Smooth muscle cell (in vitro differentiated cells): ENCODE measurements around the gene LYPLA2. TPM values are rescaled to one million over a fixed set of nuclear protein-coding genes. Genes with fewer than 3 reads are reported as not detected.

ENCODE experiments used
- DNase-seq: peaks from one replicate; lab custom pipeline; 2025; ENCODE audit not compliant: unreplicated experiment; lab: John Stamatoyannopoulos, UW
- H2AFZ ChIP-seq: fragments of 200-600 bp; sonication (generic); 2 replicates; pipeline ENCODE4 v1.6.0; 2016; ENCODE audit warnings: antibody characterized with exemption, low read depth, mild to moderate bottlenecking
- H3F3A ChIP-seq: fragments of 200-600 bp; sonication (generic); 2 replicates; pipeline ENCODE4 v1.6.0; 2017; ENCODE audit warnings: antibody characterized with exemption, low read depth
- H3K27ac ChIP-seq: fragments of 200-600 bp; sonication (generic); 2 replicates; pipeline ENCODE4 v1.5.1; 2016; ENCODE audit warnings: low read depth, mild to moderate bottlenecking
- H3K27me3 ChIP-seq: fragments of 200-600 bp; sonication (generic); 2 replicates; pipeline ENCODE4 v1.6.1; 2016; ENCODE audit warnings: low read depth, mild to moderate bottlenecking
- H3K36me3 ChIP-seq: fragments of 200-600 bp; sonication (generic); 2 replicates; pipeline ENCODE4 v1.5.1; 2016; ENCODE audit warnings: low read depth
- H3K4me1 ChIP-seq: fragments of 200-600 bp; sonication (generic); 2 replicates; pipeline ENCODE4 v1.5.1; 2016; ENCODE audit warnings: low read depth
- H3K4me2 ChIP-seq: fragments of 200-600 bp; sonication (generic); 2 replicates; pipeline ENCODE4 v1.6.0; 2016; ENCODE audit warnings: mild to moderate bottlenecking
- H3K4me3 ChIP-seq: fragments of 200-600 bp; sonication (generic); 2 replicates; pipeline ENCODE4 v1.5.1; 2016; ENCODE audit warnings: mild to moderate bottlenecking
- H3K79me2 ChIP-seq: fragments of 200-600 bp; sonication (generic); 2 replicates; pipeline ENCODE4 v1.6.0; 2016; ENCODE audit warnings: low read depth, mild to moderate bottlenecking
- H3K9ac ChIP-seq: fragments of 200-600 bp; sonication (generic); 2 replicates; pipeline ENCODE4 v1.6.0; 2016; ENCODE audit warnings: low read depth
- H3K9me3 ChIP-seq: fragments of 200-600 bp; sonication (generic); replicated peaks from 2 replicates; pipeline ENCODE4 v1.5.1; 2016; ENCODE audit warnings: low read depth
- H4K20me1 ChIP-seq: fragments of 200-600 bp; sonication (generic); 2 replicates; pipeline ENCODE4 v1.6.0; 2016; ENCODE audit warnings: low read depth
- CTCF ChIP-seq: fragments of 200-600 bp; sonication (generic); IDR thresholded peaks from 2 replicates; pipeline ENCODE4 v1.5.1; 2017; ENCODE audit warnings: borderline replicate concordance, mild to moderate bottlenecking, antibody characterized with exemption; ENCODE audit not compliant: insufficient read depth, poor library complexity, severe bottlenecking
- WGBS: methylation state at CpG from one replicate; pipeline ENCODE4 v1.1.7; 2016; ENCODE audit warnings: low lambda C conversion rate; 5-methylcytosine and 5-hydroxymethylcytosine counted together
- polyA plus RNA-seq: library from polyadenylated mRNA; unstranded; fragments of >200 nt; fragmentation: Nextera tagmentation; extraction: Ambion mirVana; gene quantifications from 2 replicates; pipeline ENCODE4 v1.2.1, GENCODE V29; 2016
- total RNA-seq: library from RNA; depleted of rRNA; stranded (reverse); fragments of >200 nt; gene quantifications from 2 replicates; pipeline ENCODE4 v1.2.3, GENCODE V29; 2014

The LYPLA2 gene
- total and polyA plus RNA-seq, 2 experiments from 2014 or later: 74.9 to 94.3 TPM

- Histone ChIP-seq H2AFZ (no peak overlapping the region), H3K27me3 (no peaks in the 10 kb centered on the region), H3K9me3 (no peaks in the 10 kb centered on the region), H3K4me1 (no peaks in the 10 kb centered on the region), H3K9ac (no peak overlapping the region), H3K4me2 (peak overlapping the region; percentile 9), H3F3A (no peaks in the 10 kb centered on the region), H3K4me3 (no peak overlapping the region), H4K20me1 (peaks cover 9% of the 10 kb centered on the region), H3K27ac (no peak overlapping the region), H3K79me2 (peaks cover 7% of the 10 kb centered on the region), H3K36me3 (no peaks in the 10 kb centered on the region)
- 21% methylated on average over 14 of the region's 14 CpGs for WGBS
- peak; percentile 43 for DNase-seq
- TF ChIP-seq CTCF: peak; percentile 94
These were observed 18.7 kb upstream of the LYPLA2 start for GRCh38 chr1:23772049-23772853.

- no peaks in the 10 kb centered on the region for H3F3A ChIP-seq
- H4K20me1 ChIP-seq: peaks cover 9% of the 10 kb centered on the region
- no peaks in the 10 kb centered on the region for H3K4me1 ChIP-seq
- no peak overlapping the region for H3K9ac ChIP-seq
- peak; percentile 3 for TF ChIP-seq CTCF
- peaks cover 9% of the 10 kb centered on the region for H3K79me2 ChIP-seq
- H3K27ac ChIP-seq: no peak overlapping the region
- no peak overlapping the region for H2AFZ ChIP-seq
- no peaks in the 10 kb centered on the region for H3K9me3 ChIP-seq
- H3K4me2 ChIP-seq: no peak overlapping the region
- no peaks in the 10 kb centered on the region for H3K36me3 ChIP-seq
- WGBS: 87% methylated on average over 10 of the region's 10 CpGs
- no peaks in the 10 kb centered on the region for H3K27me3 ChIP-seq
- H3K4me3 ChIP-seq: no peak overlapping the region
- no peak for DNase-seq
These were observed 18.1 kb upstream of the LYPLA2 start for GRCh38 chr1:23772854-23773242.

GRCh38 chr1:23774174-23774880 lies 16.6 kb upstream of the LYPLA2 start:
- Histone ChIP-seq H3K27me3 (no peaks in the 10 kb centered on the region), H3K4me1 (peaks cover 5% of the 10 kb centered on the region), H3K79me2 (peaks cover 20% of the 10 kb centered on the region), H2AFZ (no peak overlapping the region), H3K9ac (no peak overlapping the region), H4K20me1 (peaks cover 16% of the 10 kb centered on the region), H3K4me2 (no peak overlapping the region), H3F3A (no peaks in the 10 kb centered on the region), H3K36me3 (no peaks in the 10 kb centered on the region), H3K4me3 (no peak overlapping the region), H3K27ac (no peak overlapping the region), H3K9me3 (no peaks in the 10 kb centered on the region)
- TF ChIP-seq CTCF: no peak
- WGBS: 94% methylated on average over 6 of the region's 6 CpGs
- no peak for DNase-seq
